ENCODE data around the gene DNAH6.

DNA sequence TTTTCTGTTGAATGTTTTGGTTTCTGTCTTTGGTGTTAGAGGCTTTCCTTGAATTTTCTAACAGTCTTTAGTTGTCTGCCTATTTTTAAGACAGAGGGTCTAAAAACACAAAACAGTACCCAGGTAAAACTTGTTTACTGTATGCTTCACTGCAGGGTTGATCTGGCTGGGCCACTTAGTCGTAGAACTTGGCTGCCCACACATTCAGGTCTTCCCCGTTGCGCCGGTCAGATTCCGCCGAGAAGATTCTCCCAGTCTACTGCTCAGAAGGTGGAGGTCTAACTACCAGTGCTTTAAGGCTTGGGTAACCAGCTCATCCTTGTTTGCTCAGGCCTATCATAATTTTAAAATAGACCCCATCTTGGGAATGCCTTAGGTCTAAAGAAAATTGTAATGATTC lies 24.6 kb upstream of the DNAH6 start:
- TF ChIP-seq, protein P1, sequence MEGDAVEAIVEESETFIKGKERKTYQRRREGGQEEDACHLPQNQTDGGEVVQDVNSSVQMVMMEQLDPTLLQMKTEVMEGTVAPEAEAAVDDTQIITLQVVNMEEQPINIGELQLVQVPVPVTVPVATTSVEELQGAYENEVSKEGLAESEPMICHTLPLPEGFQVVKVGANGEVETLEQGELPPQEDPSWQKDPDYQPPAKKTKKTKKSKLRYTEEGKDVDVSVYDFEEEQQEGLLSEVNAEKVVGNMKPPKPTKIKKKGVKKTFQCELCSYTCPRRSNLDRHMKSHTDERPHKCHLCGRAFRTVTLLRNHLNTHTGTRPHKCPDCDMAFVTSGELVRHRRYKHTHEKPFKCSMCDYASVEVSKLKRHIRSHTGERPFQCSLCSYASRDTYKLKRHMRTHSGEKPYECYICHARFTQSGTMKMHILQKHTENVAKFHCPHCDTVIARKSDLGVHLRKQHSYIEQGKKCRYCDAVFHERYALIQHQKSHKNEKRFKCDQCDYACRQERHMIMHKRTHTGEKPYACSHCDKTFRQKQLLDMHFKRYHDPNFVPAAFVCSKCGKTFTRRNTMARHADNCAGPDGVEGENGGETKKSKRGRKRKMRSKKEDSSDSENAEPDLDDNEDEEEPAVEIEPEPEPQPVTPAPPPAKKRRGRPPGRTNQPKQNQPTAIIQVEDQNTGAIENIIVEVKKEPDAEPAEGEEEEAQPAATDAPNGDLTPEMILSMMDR (IDR thresholded peaks at IDR 0.05) = no peak
- TF ChIP-seq ZFX (IDR thresholded peaks at IDR 0.05; ENCODE audit: borderline replicate concordance) = no peak

Data from 22Rv1 (cell line).